HG03457 (cell line): ENCODE measurements around the gene PNMA1.

Experiments used
- ATAC-seq: cut with Tn5 transposase; IDR thresholded peaks from one replicate; pipeline ENCODE4 v1.9.1; 2021; ENCODE audit warnings: moderate number of reproducible peaks; ENCODE audit not compliant: unreplicated experiment

Gene PNMA1

GRCh38 chr14:73739174-73739898 is 25.2 kb upstream of the PNMA1 start:
- no peak for ATAC-seq

GRCh38 chr14:73738518-73739173 is 24.5 kb upstream of the PNMA1 start:
- no peak for ATAC-seq

- no peak for ATAC-seq
Observed at GRCh38 chr14:73736842-73737241, 22.7 kb upstream of the PNMA1 start.

GRCh38 chr14:73732006-73732405 is 17.8 kb upstream of the PNMA1 start:
- no peak for ATAC-seq

- ATAC-seq = no peak
Observed at GRCh38 chr14:73731111-73731510, 16.9 kb upstream of the PNMA1 start.

- no peak for ATAC-seq
Observed at GRCh38 chr14:73729556-73730265, 15.5 kb upstream of the PNMA1 start.

GRCh38 chr14:73728717-73729330 is 14.6 kb upstream of the PNMA1 start:
- ATAC-seq = no peak

- no peak for ATAC-seq
Observed at GRCh38 chr14:73727166-73727565, 13.0 kb upstream of the PNMA1 start.

GRCh38 chr14:73726025-73726961 is 12.1 kb upstream of the PNMA1 start:
- no peak for ATAC-seq

- no peak for ATAC-seq
Observed at GRCh38 chr14:73725116-73726024, 11.2 kb upstream of the PNMA1 start.

GRCh38 chr14:73724696-73725095 is 10.5 kb upstream of the PNMA1 start:
- ATAC-seq = no peak

GRCh38 chr14:73723797-73724661 is 9.8 kb upstream of the PNMA1 start:
- no peak for ATAC-seq

GRCh38 chr14:73723406-73723796 is 9.2 kb upstream of the PNMA1 start:
- no peak for ATAC-seq

- no peak for ATAC-seq
Observed at GRCh38 chr14:73722581-73722980, 8.4 kb upstream of the PNMA1 start.

GRCh38 chr14:73721101-73721821 is 7.1 kb upstream of the PNMA1 start:
- ATAC-seq = no peak

- no peak for ATAC-seq
Observed at GRCh38 chr14:73720636-73721035, 6.5 kb upstream of the PNMA1 start.

GRCh38 chr14:73719791-73720190 is 5.6 kb upstream of the PNMA1 start:
- no peak for ATAC-seq

GRCh38 chr14:73719361-73719760 is 5.2 kb upstream of the PNMA1 start:
- no peak for ATAC-seq
